ENCODE results near the gene FAM81B. TPM values are rescaled to one million over a fixed set of nuclear protein-coding genes. Genes with fewer than 3 reads are reported as not detected.

The FAM81B gene
- total RNA-seq, 1 donor from 2014 or later = not detected

DNA sequence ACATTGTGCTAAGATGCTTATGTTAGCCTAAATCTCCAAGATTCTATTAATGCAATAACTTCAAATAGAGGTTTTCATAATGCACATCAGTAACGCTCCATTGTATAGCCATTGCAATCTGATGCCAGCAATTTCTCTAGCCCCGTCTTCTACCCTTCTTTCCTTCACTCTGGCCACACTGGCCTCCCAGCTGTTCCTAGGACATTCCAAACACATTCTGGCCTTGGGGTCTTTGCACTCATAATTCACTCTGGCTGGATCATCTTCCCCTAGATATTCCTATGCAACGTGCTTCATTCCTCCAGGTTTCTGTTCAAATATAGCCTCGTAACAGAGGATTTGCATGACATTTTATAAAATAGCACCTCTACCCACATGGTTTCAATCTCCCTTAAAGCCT lies 23.3 kb downstream of the FAM81B start:
- H3K36me3 Mint-ChIP-seq (ENCODE audit: low read depth) = no peaks in the 10 kb centered on the region
- intact Hi-C loops (cut with micrococcal nuclease) = no loop called here
- no peak overlapping the region for H3K27ac Mint-ChIP-seq
- no peaks in the 10 kb centered on the region for H3K9me3 Mint-ChIP-seq
- H3K4me1 Mint-ChIP-seq (ENCODE audit: low read depth) = no peaks in the 10 kb centered on the region
- peaks cover 2% of the 10 kb centered on the region for H3K27me3 Mint-ChIP-seq (ENCODE audit: insufficient read depth)
- no peak for DNase-seq (ENCODE audit: low spot score)
- no peak overlapping the region for H3K4me3 Mint-ChIP-seq

DNA sequence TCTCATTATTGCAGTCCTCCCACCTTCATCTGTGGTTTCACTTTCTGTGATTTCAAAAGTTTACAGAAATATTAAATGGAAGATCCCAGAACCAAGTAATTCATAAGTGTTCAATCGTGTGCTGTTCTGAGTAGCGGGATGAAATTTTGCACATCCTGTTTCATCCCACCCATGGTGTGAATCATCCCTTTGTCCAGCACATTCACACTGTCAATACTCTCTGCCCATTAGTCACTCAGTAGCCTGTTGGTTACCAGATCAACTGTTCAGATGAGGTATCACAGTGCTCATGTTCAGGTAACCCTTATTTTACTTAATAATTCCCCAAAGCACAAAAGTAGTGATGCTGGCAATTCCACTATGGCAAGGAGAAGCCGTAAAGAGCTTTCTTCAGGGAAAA lies 26.8 kb downstream of the FAM81B start:
- DNase-seq (ENCODE audit: low spot score) = no peak
- Mint-ChIP-seq H3K27ac (no peak overlapping the region), H3K36me3 (ENCODE audit: low read depth) (no peaks in the 10 kb centered on the region), H3K4me1 (ENCODE audit: low read depth) (no peaks in the 10 kb centered on the region), H3K4me3 (no peak overlapping the region), H3K27me3 (ENCODE audit: insufficient read depth) (no peaks in the 10 kb centered on the region), H3K9me3 (no peaks in the 10 kb centered on the region)
- intact Hi-C loops (cut with micrococcal nuclease) = no loop called here

DNA sequence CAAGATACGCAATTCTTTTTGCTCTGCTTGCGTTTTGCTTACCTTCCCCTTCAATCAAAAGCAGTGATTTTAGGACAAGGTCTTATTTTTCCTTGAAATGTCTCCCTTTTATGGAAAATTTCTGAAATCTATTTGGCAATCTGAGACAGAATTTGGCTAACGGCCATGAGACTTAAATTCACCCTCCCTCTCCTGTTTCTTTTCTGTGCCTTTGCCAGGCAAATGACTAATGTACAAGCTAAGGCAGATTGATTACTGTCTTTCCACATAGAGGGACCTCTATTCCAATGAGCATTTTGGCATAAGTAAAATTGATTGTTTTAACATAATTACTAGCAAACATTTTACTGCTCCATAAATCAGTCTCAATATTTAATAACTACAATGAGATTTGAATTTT lies 31.7 kb downstream of the FAM81B start:
- no peak overlapping the region for H3K27ac Mint-ChIP-seq
- H3K27me3 Mint-ChIP-seq (ENCODE audit: insufficient read depth) = peaks cover 4% of the 10 kb centered on the region
- intact Hi-C loops (cut with micrococcal nuclease) = no loop called here
- no peak for DNase-seq (ENCODE audit: low spot score)
- H3K36me3 Mint-ChIP-seq (ENCODE audit: low read depth) = no peaks in the 10 kb centered on the region
- H3K4me1 Mint-ChIP-seq (ENCODE audit: low read depth) = no peaks in the 10 kb centered on the region
- no peak overlapping the region for H3K4me3 Mint-ChIP-seq
- no peaks in the 10 kb centered on the region for H3K9me3 Mint-ChIP-seq

- H3K27me3 Mint-ChIP-seq (ENCODE audit: insufficient read depth) = peaks cover 6% of the 10 kb centered on the region
- intact Hi-C loops (cut with micrococcal nuclease) = no loop called here
These were observed 32.9 kb downstream of the FAM81B start for GRCh38 chr5:95424016-95424415.

GRCh38 chr5:95424526-95424925 lies 33.4 kb downstream of the FAM81B start:
- Mint-ChIP-seq H3K9me3 (no peaks in the 10 kb centered on the region), H3K36me3 (ENCODE audit: low read depth) (no peaks in the 10 kb centered on the region), H3K27me3 (ENCODE audit: insufficient read depth) (peaks cover 11% of the 10 kb centered on the region), H3K4me3 (no peak overlapping the region), H3K27ac (no peak overlapping the region), H3K4me1 (ENCODE audit: low read depth) (no peaks in the 10 kb centered on the region)
- DNase-seq (ENCODE audit: low spot score) = no peak
- intact Hi-C loops (cut with micrococcal nuclease) = no loop called here

More at GRCh38 chr5:95424016-95424415, 32.9 kb downstream of the FAM81B start:
- Mint-ChIP-seq H3K4me3 (no peak overlapping the region), H3K27ac (no peak overlapping the region), H3K4me1 (ENCODE audit: low read depth) (no peaks in the 10 kb centered on the region), H3K9me3 (no peaks in the 10 kb centered on the region), H3K36me3 (ENCODE audit: low read depth) (no peaks in the 10 kb centered on the region)
- DNase-seq (ENCODE audit: low spot score) = no peak

DNA sequence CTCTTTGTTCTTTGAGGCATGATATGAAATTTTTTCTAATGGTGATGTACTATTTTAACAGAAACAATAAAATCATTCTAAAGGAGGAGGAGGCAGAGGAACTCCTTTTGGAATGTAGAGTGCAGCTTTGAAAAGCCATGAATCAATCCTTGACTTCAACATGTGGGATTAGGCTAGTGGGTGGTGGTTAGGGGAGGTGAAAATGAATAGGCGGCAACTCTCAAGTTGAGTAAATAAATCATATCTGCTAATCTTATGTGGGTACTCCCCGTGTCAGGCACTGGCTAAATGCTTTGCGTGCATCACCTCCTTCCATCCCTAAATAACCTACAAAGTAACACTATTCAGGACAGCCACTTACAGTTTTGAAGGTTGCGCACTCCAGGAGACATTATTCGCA lies 35.1 kb downstream of the FAM81B start:
- H3K9me3 Mint-ChIP-seq = no peaks in the 10 kb centered on the region
- H3K4me1 Mint-ChIP-seq (ENCODE audit: low read depth) = no peaks in the 10 kb centered on the region
- intact Hi-C loops (cut with micrococcal nuclease) = no loop called here
- peaks cover 15% of the 10 kb centered on the region for H3K27me3 Mint-ChIP-seq (ENCODE audit: insufficient read depth)
- DNase-seq (ENCODE audit: low spot score) = no peak
- H3K27ac Mint-ChIP-seq = no peak overlapping the region
- no peak overlapping the region for H3K4me3 Mint-ChIP-seq
- no peaks in the 10 kb centered on the region for H3K36me3 Mint-ChIP-seq (ENCODE audit: low read depth)

DNA sequence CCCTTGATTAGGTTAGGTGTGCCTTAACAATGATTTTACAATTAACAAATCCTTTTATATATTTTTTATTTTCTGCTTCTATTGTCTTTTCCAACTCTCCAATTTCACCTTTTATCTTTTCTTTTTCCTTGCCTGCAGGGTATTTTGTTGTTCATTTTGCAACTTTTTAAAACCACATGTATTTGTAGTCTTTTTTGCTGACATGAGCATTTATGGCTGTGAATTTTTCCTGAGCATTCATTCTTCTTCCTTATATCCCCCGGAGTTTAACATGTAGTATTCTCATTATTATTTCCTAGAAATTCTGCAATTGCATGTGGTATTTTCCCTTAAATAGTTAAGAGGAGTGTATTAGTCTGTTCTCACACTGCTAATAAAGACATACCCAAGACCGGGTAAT lies 41.6 kb downstream of the FAM81B start:
- Mint-ChIP-seq H3K4me1 (ENCODE audit: low read depth) (no peaks in the 10 kb centered on the region), H3K9me3 (no peaks in the 10 kb centered on the region), H3K36me3 (ENCODE audit: low read depth) (no peaks in the 10 kb centered on the region)

GRCh38 chr5:95439801-95440493 lies 48.8 kb downstream of the FAM81B start:
- no peaks in the 10 kb centered on the region for H3K9me3 Mint-ChIP-seq
- H3K36me3 Mint-ChIP-seq (ENCODE audit: low read depth) = no peaks in the 10 kb centered on the region
- H3K4me1 Mint-ChIP-seq (ENCODE audit: low read depth) = no peaks in the 10 kb centered on the region
- H3K27me3 Mint-ChIP-seq (ENCODE audit: insufficient read depth) = peaks cover 10% of the 10 kb centered on the region
- intact Hi-C loops (cut with micrococcal nuclease) = no loop called here
- H3K4me3 Mint-ChIP-seq = no peak overlapping the region
- DNase-seq (ENCODE audit: low spot score) = no peak
- H3K27ac Mint-ChIP-seq = no peak overlapping the region

More for the DNA sequence above, 41.6 kb downstream of the FAM81B start:
- DNase-seq (ENCODE audit: low spot score) = no peak
- H3K4me3 Mint-ChIP-seq = no peak overlapping the region
- intact Hi-C loops (cut with micrococcal nuclease) = no loop called here
- peaks cover 19% of the 10 kb centered on the region for H3K27me3 Mint-ChIP-seq (ENCODE audit: insufficient read depth)
- H3K27ac Mint-ChIP-seq = no peak overlapping the region

GRCh38 chr5:95440825-95441224 lies 49.7 kb downstream of the FAM81B start:
- Mint-ChIP-seq H3K4me3 (no peak overlapping the region), H3K27me3 (ENCODE audit: insufficient read depth) (peaks cover 16% of the 10 kb centered on the region), H3K4me1 (ENCODE audit: low read depth) (no peaks in the 10 kb centered on the region), H3K9me3 (no peaks in the 10 kb centered on the region), H3K27ac (no peak overlapping the region), H3K36me3 (ENCODE audit: low read depth) (no peaks in the 10 kb centered on the region)
- DNase-seq (ENCODE audit: low spot score) = no peak
- intact Hi-C loops (cut with micrococcal nuclease) = no loop called here

DNA sequence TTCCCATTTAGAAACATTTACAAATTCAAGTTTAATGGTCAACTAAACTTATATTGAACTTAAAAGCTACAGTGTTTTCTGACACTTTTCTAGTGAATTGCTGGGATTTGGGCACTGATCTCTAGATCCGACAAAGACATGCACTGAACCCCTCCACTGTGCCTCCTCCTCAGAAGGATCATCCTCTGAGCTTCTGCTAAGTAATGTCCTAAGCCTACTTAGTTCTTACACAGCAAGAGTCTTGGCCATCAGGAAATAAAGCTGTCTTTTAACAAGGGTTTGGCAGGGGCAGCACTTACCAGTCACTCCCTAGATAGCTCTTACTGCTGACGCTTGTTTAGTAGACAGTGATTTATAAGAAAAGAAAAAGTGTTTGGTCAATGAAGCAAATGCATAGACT lies 50.5 kb downstream of the FAM81B start:
- no peaks in the 10 kb centered on the region for H3K4me1 Mint-ChIP-seq (ENCODE audit: low read depth)
- peaks cover 16% of the 10 kb centered on the region for H3K27me3 Mint-ChIP-seq (ENCODE audit: insufficient read depth)
- DNase-seq (ENCODE audit: low spot score) = no peak
- H3K27ac Mint-ChIP-seq = no peak overlapping the region
- H3K9me3 Mint-ChIP-seq = no peaks in the 10 kb centered on the region
- no peaks in the 10 kb centered on the region for H3K36me3 Mint-ChIP-seq (ENCODE audit: low read depth)
- intact Hi-C loops (cut with micrococcal nuclease) = no loop called here
- H3K4me3 Mint-ChIP-seq = no peak overlapping the region

DNA sequence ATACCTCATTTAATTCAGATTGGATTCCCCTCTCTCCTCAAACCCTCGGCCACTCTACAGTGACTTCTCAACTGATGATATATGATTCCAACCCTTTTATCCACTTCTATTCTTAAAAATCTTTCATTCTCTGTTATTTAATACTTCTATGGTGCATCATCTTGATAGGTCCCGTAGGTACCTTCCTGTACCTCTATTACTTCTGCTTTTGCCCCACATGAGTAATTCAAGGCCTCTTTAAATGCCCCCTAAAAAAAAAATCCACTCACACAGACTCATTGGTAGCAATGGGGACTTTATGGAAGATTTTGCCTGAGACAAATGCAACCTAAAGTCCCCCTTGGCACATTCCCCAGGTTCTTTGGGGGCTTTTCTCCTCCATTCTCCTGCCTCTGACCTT lies 54.3 kb downstream of the FAM81B start:
- Mint-ChIP-seq H3K4me1 (ENCODE audit: low read depth) (no peaks in the 10 kb centered on the region), H3K27ac (no peak overlapping the region), H3K36me3 (ENCODE audit: low read depth) (no peaks in the 10 kb centered on the region), H3K9me3 (no peaks in the 10 kb centered on the region), H3K27me3 (ENCODE audit: insufficient read depth) (peaks cover 16% of the 10 kb centered on the region), H3K4me3 (no peak overlapping the region)
- intact Hi-C loops (cut with micrococcal nuclease) = no loop called here
- DNase-seq (ENCODE audit: low spot score) = no peak

GRCh38 chr5:95445995-95446394 lies 54.8 kb downstream of the FAM81B start:
- intact Hi-C loops (cut with micrococcal nuclease) = no loop called here
- H3K27me3 Mint-ChIP-seq (ENCODE audit: insufficient read depth) = peaks cover 14% of the 10 kb centered on the region
- no peak for DNase-seq (ENCODE audit: low spot score)
- H3K36me3 Mint-ChIP-seq (ENCODE audit: low read depth) = no peaks in the 10 kb centered on the region
- H3K27ac Mint-ChIP-seq = no peak overlapping the region
- H3K4me3 Mint-ChIP-seq = no peak overlapping the region
- H3K9me3 Mint-ChIP-seq = no peaks in the 10 kb centered on the region
- H3K4me1 Mint-ChIP-seq (ENCODE audit: low read depth) = no peaks in the 10 kb centered on the region

DNA sequence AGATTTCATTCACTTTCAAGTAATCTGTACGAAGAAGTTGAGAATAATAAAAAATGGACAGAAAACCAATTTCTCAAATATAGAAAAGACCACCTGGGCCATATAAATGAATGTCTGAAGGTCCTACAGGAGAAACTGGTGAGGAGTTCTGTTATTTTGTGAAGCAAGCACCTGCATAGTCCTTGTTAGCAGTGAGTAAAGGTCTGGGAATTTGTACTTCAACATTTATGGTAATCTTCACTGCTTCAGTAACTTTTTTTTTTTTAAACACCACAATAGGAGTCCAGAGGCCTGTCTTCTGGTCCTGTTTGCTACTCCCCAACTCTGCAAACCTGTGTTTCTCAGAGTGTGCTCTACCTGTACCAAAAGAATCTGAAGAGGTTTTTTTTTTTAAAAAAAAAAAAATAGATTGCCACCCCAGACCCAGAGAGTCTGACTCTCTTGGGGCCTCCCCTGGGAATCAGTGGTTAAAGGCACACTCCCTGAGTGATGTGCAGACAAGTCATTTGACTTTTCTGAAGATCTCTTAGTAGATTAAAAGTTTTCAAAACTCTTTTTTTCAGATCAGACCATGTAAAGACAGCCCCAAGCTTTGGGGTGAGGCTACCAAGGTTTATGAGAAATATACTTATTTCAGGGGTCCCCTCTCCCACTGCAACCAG lies 55.5 kb downstream of the FAM81B start:
- Mint-ChIP-seq H3K4me1 (ENCODE audit: low read depth) (no peaks in the 10 kb centered on the region), H3K9me3 (no peaks in the 10 kb centered on the region), H3K27me3 (ENCODE audit: insufficient read depth) (peaks cover 13% of the 10 kb centered on the region), H3K27ac (no peak overlapping the region), H3K36me3 (ENCODE audit: low read depth) (no peaks in the 10 kb centered on the region), H3K4me3 (no peak overlapping the region)
- intact Hi-C loops (cut with micrococcal nuclease) = no loop called here
- no peak for DNase-seq (ENCODE audit: low spot score)
